ENCODE results near the gene MTAP. TPM values are rescaled to one million over a fixed set of nuclear protein-coding genes. Genes with fewer than 3 reads are reported as not detected.
"Not testable (repeated sequence)": the region's sequence is repeated elsewhere in the genome, so short reads cannot be mapped to it uniquely, and the experiment has no call there.

The MTAP gene
- total RNA-seq, 2 experiments from 2014 or later, result 59.6 to 77.0 TPM

- H3K9me3 Mint-ChIP-seq (ENCODE audit: low read depth); H3K27ac Mint-ChIP-seq; POLR2A ChIA-PET: not testable (repeated sequence)
Observed at GRCh38 chr9:21959268-21959667, 156.8 kb downstream of the MTAP start.

GRCh38 chr9:21961569-21961968, 159.1 kb downstream of the MTAP start:
- H3K27ac Mint-ChIP-seq, result no peak overlapping the region
- intact Hi-C loops (cut with DNase I, micrococcal nuclease), result loop anchor here in 1 of 2 experiments (5.0 kb wide), 1 partner anchor 281 kb away; no protein-coding TSS in a partner anchor

More at GRCh38 chr9:21959268-21959667, 156.8 kb downstream of the MTAP start:
- H3K4me1 Mint-ChIP-seq; CTCF ChIA-PET; H3K36me3 Mint-ChIP-seq (ENCODE audit: low read depth); DNase-seq; H3K4me3 Mint-ChIP-seq; ATAC-seq: not testable (repeated sequence)
- H3K27me3 Mint-ChIP-seq, result peaks cover 38% of the 10 kb centered on the region
- intact Hi-C loops (cut with DNase I, micrococcal nuclease), result loop anchor here in 1 of 2 experiments (10.0 kb wide), 1 partner anchor 94 kb away; no protein-coding TSS in a partner anchor

GRCh38 chr9:21964925-21965385, 162.5 kb downstream of the MTAP start:
- Mint-ChIP-seq H3K27ac (no peak overlapping the region), H3K9me3 (ENCODE audit: low read depth) (peaks cover 18% of the 10 kb centered on the region), H3K4me3 (peak overlapping the region; percentile 53), H3K27me3 (peaks cover 83% of the 10 kb centered on the region), H3K4me1 (peaks cover 22% of the 10 kb centered on the region), H3K36me3 (ENCODE audit: low read depth) (peaks cover 8% of the 10 kb centered on the region)
- peak; percentile 63 for ATAC-seq
- ChIA-PET POLR2A (no interaction called here), CTCF (interaction anchor here (0.6 kb wide), 1 partner anchor 151 kb away, joined by 3 read pairs; no protein-coding TSS in a partner anchor)
- peak; percentile 75 for DNase-seq
- intact Hi-C loops (cut with DNase I, micrococcal nuclease), result loop anchor here (1.0 to 5.0 kb wide), 6 partner anchors 40 to 1857 kb away; partner anchors contain the start of gene CDKN2B (in 1 of the 2)

More at GRCh38 chr9:21961569-21961968, 159.1 kb downstream of the MTAP start:
- ChIA-PET POLR2A (no interaction called here), CTCF (interaction anchor here (0.9 kb wide), 1 partner anchor 47 kb away, joined by 4 read pairs; the partner anchor contains the start of gene CDKN2B)
- Mint-ChIP-seq H3K9me3 (ENCODE audit: low read depth) (peaks cover 9% of the 10 kb centered on the region), H3K4me1 (peaks cover 15% of the 10 kb centered on the region), H3K27me3 (peaks cover 56% of the 10 kb centered on the region), H3K36me3 (ENCODE audit: low read depth) (peaks cover 2% of the 10 kb centered on the region), H3K4me3 (no peak overlapping the region)
- no peak for DNase-seq
- ATAC-seq, result no peak

DNA sequence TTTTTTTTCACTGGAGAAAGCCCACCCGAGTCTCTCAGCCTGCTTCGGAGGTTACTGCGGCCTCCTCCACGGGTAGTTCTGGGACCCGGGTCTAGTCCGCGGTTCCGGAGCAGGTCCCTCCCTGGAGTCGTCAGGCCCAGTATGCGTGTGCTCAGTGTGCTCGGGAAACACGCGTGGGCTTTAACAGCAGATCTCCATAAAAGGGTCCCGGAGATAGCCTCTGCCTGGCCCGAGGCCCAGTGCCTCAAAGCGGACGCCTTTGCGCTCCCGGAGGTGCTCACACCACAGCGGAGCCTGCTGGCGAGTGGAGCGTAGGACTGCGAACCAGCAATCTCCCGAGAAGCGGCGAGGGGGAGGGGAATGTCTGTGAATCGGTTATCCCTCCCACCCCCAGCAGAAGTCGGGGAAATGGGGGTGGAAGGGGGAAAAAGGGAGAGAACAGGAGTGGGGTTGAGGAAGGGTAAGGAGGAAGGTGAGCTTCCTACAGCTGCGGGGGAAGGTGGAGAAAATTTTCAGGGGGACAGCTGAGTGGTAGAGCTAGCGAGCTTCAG, 163.0 kb downstream of the MTAP start:
- Mint-ChIP-seq H3K27ac (peak overlapping the region; percentile 5), H3K4me1 (peaks cover 24% of the 10 kb centered on the region), H3K4me3 (peak overlapping the region; percentile 53), H3K36me3 (ENCODE audit: low read depth) (peaks cover 8% of the 10 kb centered on the region), H3K27me3 (peaks cover 85% of the 10 kb centered on the region), H3K9me3 (ENCODE audit: low read depth) (peaks cover 20% of the 10 kb centered on the region)
- ChIA-PET POLR2A (no interaction called here), CTCF (interaction anchor here (0.6 to 1.2 kb wide), 2 partner anchors 32 to 36 kb away, joined by 3 read pairs; no protein-coding TSS in a partner anchor)
- peak; percentile 75 for DNase-seq
- peak; percentile 84 for ATAC-seq
- intact Hi-C loops (cut with DNase I, micrococcal nuclease), result loop anchor here (1.0 to 5.0 kb wide), 5 partner anchors 39 to 1857 kb away; partner anchors contain the start of gene CDKN2B (in 1 of the 2)

DNA sequence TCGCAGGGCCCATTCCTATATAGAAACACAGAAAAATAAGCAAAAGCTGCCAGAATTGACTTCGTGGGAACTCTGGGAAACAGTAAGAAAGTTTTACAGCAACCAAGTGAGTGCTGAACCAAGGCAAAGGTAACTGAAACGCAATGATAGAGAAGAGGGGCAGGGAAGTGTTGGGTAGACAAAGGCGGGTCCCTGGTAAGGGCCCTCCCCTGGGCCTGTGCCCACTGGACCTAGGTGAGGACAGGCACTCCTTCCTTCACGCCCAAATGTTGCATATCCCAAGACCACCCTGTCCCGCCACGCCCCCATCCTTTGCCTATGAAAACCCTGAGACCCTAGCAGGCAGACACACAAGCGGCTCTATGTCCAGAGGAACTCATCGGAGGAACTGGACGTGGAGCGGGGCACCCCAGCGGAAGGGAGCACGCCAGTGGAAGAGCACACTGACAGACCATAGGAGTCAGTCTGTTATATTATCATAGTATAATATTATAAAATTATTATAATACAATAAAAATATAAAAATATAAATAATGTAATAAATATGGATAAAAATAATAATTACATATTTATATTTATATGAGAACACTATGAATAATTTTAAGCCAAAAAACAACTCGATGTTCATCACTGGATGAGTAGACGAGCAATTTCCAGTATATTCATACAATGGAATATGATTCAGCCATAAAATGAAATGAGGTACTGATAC, 163.9 kb downstream of the MTAP start:
- DNase-seq (no peak), ATAC-seq (no peak)
- ChIA-PET POLR2A (no interaction called here), CTCF (interaction anchor here (1.2 kb wide), 1 partner anchor 35 kb away, joined by 3 read pairs; no protein-coding TSS in a partner anchor)
- H3K27ac Mint-ChIP-seq, result no peak overlapping the region
- intact Hi-C loops (cut with DNase I, micrococcal nuclease), result loop anchor here (2.0 to 5.0 kb wide), 2 partner anchors 15 to 1856 kb away; no protein-coding TSS in a partner anchor
- H3K9me3 Mint-ChIP-seq (ENCODE audit: low read depth), result peaks cover 22% of the 10 kb centered on the region
- H3K27me3 Mint-ChIP-seq, result peaks cover 87% of the 10 kb centered on the region
- peaks cover 25% of the 10 kb centered on the region for H3K4me1 Mint-ChIP-seq
- H3K4me3 Mint-ChIP-seq, result peak overlapping the region; percentile 53
- H3K36me3 Mint-ChIP-seq (ENCODE audit: low read depth), result peaks cover 10% of the 10 kb centered on the region

DNA sequence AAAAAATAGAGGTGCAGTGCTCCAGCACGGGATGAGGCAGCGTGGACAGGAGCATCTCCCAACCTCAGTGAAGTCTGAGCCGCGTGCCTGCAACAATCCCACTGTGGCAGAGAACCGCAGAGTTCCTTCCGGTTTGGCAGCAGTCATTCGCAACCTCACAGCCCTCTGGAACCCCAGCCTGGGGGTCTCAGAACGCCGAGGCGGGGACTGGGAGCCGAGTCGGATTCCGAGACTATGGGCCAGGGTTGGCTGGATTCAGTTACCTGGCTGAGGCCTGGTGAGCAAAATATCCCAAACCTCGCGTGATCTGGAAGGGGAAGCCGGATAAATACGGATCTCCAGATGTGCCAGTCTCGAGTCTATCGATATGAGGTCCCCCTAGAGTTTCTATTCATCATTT, 164.7 kb downstream of the MTAP start:
- no peak for ATAC-seq
- no peak overlapping the region for H3K27ac Mint-ChIP-seq
- H3K9me3 Mint-ChIP-seq (ENCODE audit: low read depth), result peaks cover 23% of the 10 kb centered on the region
- intact Hi-C loops (cut with DNase I, micrococcal nuclease), result loop anchor here (2.0 to 5.0 kb wide), 2 partner anchors 14 to 1855 kb away; no protein-coding TSS in a partner anchor
- no peak for DNase-seq
- POLR2A ChIA-PET, result no interaction called here
- H3K4me1 Mint-ChIP-seq, result peaks cover 26% of the 10 kb centered on the region
- no peak overlapping the region for H3K4me3 Mint-ChIP-seq
- peaks cover 10% of the 10 kb centered on the region for H3K36me3 Mint-ChIP-seq (ENCODE audit: low read depth)
- H3K27me3 Mint-ChIP-seq, result peaks cover 88% of the 10 kb centered on the region
- CTCF ChIA-PET, result interaction anchor here (1.8 to 3.3 kb wide), 2 partner anchors 13 to 41 kb away, joined by 4 to 27 read pairs; partner anchors contain the start of gene CDKN2B

GRCh38 chr9:21967702-21968101, 165.3 kb downstream of the MTAP start:
- H3K27ac Mint-ChIP-seq, result no peak overlapping the region
- H3K36me3 Mint-ChIP-seq (ENCODE audit: low read depth), result peaks cover 10% of the 10 kb centered on the region
- peaks cover 89% of the 10 kb centered on the region for H3K27me3 Mint-ChIP-seq
- no peak for ATAC-seq
- H3K4me1 Mint-ChIP-seq, result peaks cover 26% of the 10 kb centered on the region
- intact Hi-C loops (cut with DNase I, micrococcal nuclease), result loop anchor here (1.0 to 5.0 kb wide), 3 partner anchors 13 to 1855 kb away; no protein-coding TSS in a partner anchor
- CTCF ChIA-PET, result interaction anchor here (1.0 to 3.3 kb wide), 4 partner anchors 12 to 40 kb away, joined by 3 to 27 read pairs (median 5); partner anchors contain the start of gene CDKN2B
- H3K4me3 Mint-ChIP-seq, result no peak overlapping the region
- peaks cover 21% of the 10 kb centered on the region for H3K9me3 Mint-ChIP-seq (ENCODE audit: low read depth)
- DNase-seq, result no peak
- POLR2A ChIA-PET, result interaction anchor here (0.8 kb wide), 1 partner anchor 26 kb away, joined by 3 read pairs; the partner anchor contains the start of gene CDKN2A

DNA sequence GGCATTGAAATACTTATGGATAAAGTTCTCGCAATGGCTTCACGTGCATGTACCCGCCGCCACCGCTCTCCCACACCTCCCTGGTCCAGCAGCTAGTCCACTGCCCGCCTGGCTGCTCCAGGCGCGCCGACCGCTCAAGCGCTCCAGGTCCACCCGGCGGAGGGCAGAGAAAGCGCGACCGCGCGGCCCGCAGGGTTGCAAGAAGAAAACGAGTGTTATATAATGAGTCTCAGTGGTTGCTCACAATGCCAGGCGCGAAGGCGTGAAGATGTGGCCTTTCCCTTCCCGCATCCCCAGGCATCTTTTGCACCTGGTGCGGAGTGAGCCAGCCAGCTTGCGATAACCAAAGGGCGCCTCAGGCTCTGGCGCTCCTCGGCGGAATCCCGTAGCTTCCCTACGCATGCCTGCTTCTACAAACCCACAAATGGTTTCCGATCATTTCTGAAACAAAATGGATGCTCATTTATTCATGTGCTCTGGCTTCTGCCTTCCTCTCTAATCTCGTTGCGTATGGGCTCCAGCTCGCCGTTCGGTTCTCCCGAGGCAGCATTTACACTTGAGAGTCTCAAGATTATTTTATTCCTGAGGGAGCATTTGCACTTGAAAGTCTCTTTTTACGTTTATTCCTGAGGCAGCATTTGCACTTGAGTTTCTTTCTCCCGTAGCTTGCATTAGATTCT, 166.0 kb downstream of the MTAP start:
- Mint-ChIP-seq H3K9me3 (ENCODE audit: low read depth) (peaks cover 16% of the 10 kb centered on the region), H3K4me3 (no peak overlapping the region), H3K36me3 (ENCODE audit: low read depth) (peaks cover 8% of the 10 kb centered on the region), H3K27me3 (peaks cover 84% of the 10 kb centered on the region), H3K27ac (no peak overlapping the region), H3K4me1 (peaks cover 26% of the 10 kb centered on the region)
- CTCF ChIA-PET, result interaction anchor here (0.8 to 3.3 kb wide), 7 partner anchors 12 to 155 kb away, joined by 3 to 27 read pairs (median 4); partner anchors contain the start of genes CDKN2A, CDKN2B and CDKN2B-AS1
- ATAC-seq, result no peak
- POLR2A ChIA-PET, result interaction anchor here (0.8 kb wide), 1 partner anchor 26 kb away, joined by 3 read pairs; the partner anchor contains the start of gene CDKN2A
- peak; percentile 12 for DNase-seq
- intact Hi-C loops (cut with DNase I, micrococcal nuclease), result loop anchor here in 1 of 2 experiments (1.0 to 5.0 kb wide), 3 partner anchors 21 to 1854 kb away; no protein-coding TSS in a partner anchor

DNA sequence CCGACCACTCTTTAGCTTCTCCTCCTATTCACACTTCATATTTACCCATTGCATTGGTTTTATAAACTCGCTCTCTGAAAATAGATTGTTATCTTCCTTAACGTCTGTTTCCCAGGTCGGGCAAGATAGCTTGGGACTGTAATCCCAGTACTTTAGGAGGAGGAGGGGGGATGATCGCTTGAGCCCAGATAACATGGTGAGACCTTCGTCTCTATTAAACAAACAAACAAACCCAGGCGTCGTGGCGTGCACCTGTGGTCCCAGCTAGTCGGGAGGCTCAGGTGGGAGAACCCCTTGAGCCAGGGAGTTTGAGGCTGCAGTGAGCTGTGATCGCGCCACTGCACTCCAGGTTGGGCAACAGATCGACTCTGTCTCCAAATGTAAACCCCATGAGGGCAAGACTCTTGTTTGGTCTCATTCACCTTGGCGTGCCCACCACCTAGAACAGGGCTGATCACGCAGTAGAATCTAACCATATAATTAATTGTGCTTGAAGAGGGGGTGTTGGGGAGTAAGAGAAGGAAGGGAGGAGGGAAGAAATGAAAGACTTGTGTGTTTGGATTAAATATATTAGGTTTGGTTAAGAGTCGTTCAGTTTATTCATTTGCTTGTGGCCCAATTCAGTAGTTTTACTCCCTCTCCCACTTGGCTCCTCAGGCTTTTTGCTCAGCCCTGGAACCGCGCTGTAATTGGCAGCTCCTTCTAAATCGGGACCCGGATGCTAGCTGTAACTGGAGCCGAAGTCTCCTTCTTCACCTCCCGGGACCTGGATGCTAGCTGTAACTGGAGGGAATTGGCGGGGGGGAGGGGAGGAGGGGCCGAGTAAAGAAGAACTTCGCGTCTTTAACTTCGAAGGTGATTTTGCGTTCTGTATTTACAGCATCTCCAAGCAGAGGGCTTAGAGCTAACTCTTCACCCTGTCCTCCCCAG, 166.8 kb downstream of the MTAP start:
- peaks cover 27% of the 10 kb centered on the region for H3K4me1 Mint-ChIP-seq
- intact Hi-C loops (cut with DNase I, micrococcal nuclease), result loop anchor here in 1 of 2 experiments (1.0 to 5.0 kb wide), 2 partner anchors 39 to 1853 kb away; no protein-coding TSS in a partner anchor
- CTCF ChIA-PET, result interaction anchor here (0.8 to 3.3 kb wide), 7 partner anchors 9 to 156 kb away, joined by 3 to 27 read pairs (median 4); partner anchors contain the start of genes CDKN2A, CDKN2B and CDKN2B-AS1
- peaks cover 8% of the 10 kb centered on the region for H3K36me3 Mint-ChIP-seq (ENCODE audit: low read depth)
- ATAC-seq (no peak), DNase-seq (no peak)
- POLR2A ChIA-PET, result no interaction called here
- H3K27me3 Mint-ChIP-seq, result peaks cover 82% of the 10 kb centered on the region
- H3K27ac Mint-ChIP-seq, result no peak overlapping the region
- H3K9me3 Mint-ChIP-seq (ENCODE audit: low read depth), result peaks cover 14% of the 10 kb centered on the region
- no peak overlapping the region for H3K4me3 Mint-ChIP-seq

Measured in activated CD4-positive, alpha-beta T cell treated with anti-CD3 and anti-CD28 coated beads for 36 hours (primary cell).